Cardiac muscle cell (in vitro differentiated cells and primary cell): ENCODE measurements around the gene IPO11. TPM values are rescaled to one million over a fixed set of nuclear protein-coding genes. Genes with fewer than 3 reads are reported as not detected.
"Not testable (repeated sequence)": the region's sequence is repeated elsewhere in the genome, so short reads cannot be mapped to it uniquely, and the experiment has no call there.

Experiments
- DNase-seq, 2 donors: peaks; one replicate each; pipeline versions ENCODE4 v3.0.0 to v3.0.0-alpha.2; 2010 to 2017; ENCODE audit warnings: low read depth in 1 of 2, low spot score in 1 of 2
- H3K27ac ChIP-seq: fragments of 200-600 bp; sonication (generic); 2 replicates; pipeline ENCODE4 v1.5.1; 2016
- H3K27me3 ChIP-seq: fragments of 200-600 bp; sonication (generic); 2 replicates; pipeline ENCODE4 v1.6.0; 2016; ENCODE audit warnings: control low read depth
- H3K36me3 ChIP-seq: fragments of 200-600 bp; sonication (generic); 2 replicates; pipeline ENCODE4 v1.5.1; 2016; ENCODE audit warnings: control low read depth
- H3K4me1 ChIP-seq: fragments of 200-600 bp; sonication (generic); 2 replicates; pipeline ENCODE4 v1.8.1; 2017; ENCODE audit warnings: low read depth, mild to moderate bottlenecking, mixed run types
- H3K4me3 ChIP-seq: fragments of 200-600 bp; sonication (generic); 2 replicates; pipeline ENCODE4 v1.5.1; 2016; ENCODE audit warnings: mild to moderate bottlenecking
- H3K9me3 ChIP-seq: fragments of 200-600 bp; sonication (generic); 2 replicates; pipeline ENCODE4 v1.5.1; 2017; ENCODE audit warnings: low read depth, mild to moderate bottlenecking, control low read depth
- polyA plus RNA-seq: library from polyadenylated mRNA; unstranded; fragments of >200 nt; fragmentation: Nextera tagmentation; extraction: Ambion mirVana; gene quantifications from 2 replicates; pipeline ENCODE4 v1.2.1, GENCODE V29; 2016
- total RNA-seq: library from RNA; depleted of rRNA; stranded (reverse); fragments of >200 nt; gene quantifications from 2 replicates; pipeline ENCODE4 v1.2.3, GENCODE V29; 2016
- TF ChIP-seq, protein P1 (sequence below): IDR thresholded peaks from 2 replicates; pipeline ENCODE4 v1.5.1; 2012; ENCODE audit warnings: low read depth, mild to moderate bottlenecking, low read length

IPO11 gene
- total and polyA plus RNA-seq, 2 experiments from 2014 or later = 11.6 to 17.9 TPM

DNA sequence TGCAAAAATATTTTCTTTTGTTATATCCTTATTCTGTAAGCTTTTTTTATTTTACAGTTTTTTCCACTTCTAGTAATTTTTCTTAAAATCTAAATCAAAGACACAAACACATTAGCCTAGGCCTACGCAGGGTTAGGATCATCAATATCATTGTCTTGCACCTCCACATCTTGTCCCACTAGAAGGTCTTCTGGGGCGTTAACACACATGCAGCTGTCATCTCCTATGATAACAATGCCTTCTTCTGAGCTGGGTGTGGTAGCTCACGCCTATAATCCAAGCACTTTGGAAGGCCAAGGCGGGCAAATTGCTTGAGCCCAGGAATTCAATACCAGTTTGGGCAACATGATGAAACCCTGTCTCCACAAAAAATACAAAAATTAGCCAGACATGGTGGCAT is 87.2 kb downstream of the IPO11 start:
- Histone ChIP-seq H3K36me3 (peaks cover 6% of the 10 kb centered on the region), H3K9me3 (no peaks in the 10 kb centered on the region), H3K4me3 (no peak overlapping the region), H3K4me1 (no peaks in the 10 kb centered on the region), H3K27ac (no peak overlapping the region), H3K27me3 (no peaks in the 10 kb centered on the region)
- DNase-seq = no peak
- TF ChIP-seq, protein P1, sequence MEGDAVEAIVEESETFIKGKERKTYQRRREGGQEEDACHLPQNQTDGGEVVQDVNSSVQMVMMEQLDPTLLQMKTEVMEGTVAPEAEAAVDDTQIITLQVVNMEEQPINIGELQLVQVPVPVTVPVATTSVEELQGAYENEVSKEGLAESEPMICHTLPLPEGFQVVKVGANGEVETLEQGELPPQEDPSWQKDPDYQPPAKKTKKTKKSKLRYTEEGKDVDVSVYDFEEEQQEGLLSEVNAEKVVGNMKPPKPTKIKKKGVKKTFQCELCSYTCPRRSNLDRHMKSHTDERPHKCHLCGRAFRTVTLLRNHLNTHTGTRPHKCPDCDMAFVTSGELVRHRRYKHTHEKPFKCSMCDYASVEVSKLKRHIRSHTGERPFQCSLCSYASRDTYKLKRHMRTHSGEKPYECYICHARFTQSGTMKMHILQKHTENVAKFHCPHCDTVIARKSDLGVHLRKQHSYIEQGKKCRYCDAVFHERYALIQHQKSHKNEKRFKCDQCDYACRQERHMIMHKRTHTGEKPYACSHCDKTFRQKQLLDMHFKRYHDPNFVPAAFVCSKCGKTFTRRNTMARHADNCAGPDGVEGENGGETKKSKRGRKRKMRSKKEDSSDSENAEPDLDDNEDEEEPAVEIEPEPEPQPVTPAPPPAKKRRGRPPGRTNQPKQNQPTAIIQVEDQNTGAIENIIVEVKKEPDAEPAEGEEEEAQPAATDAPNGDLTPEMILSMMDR = no peak

DNA sequence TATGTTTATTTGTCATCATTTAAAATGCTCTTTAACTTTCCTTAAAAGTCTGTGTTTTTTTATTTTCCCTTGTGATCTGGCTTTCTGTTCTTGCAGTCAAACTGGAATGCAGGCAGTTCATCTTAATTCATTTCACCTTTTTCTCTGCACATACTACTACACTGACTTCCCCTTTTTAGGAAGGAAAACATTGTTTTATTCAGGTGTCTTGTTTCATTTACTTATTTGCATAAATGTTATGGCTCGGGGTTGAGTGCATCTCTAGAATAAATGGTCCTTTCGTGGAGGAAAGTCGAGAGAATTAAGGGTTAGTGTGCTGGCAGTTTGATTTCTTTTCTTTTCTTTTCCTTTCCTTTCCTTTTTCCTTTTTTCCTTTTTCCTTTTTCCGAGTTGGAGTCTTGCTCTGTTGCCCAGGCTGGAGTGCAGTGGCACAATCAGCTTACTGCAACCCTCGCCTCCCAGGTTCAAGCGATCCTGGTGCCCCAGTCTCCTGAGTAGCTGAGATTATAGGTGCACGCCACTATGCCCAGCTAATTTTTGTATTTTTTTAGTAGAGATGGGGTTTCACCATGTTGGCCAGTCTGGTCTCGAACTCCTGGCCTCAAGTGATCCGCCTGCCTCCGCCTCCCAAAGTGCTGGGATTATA is 90.0 kb downstream of the IPO11 start:
- Histone ChIP-seq H3K36me3 (peaks cover 7% of the 10 kb centered on the region), H3K4me1 (no peaks in the 10 kb centered on the region), H3K27ac (no peak overlapping the region), H3K9me3 (no peaks in the 10 kb centered on the region), H3K27me3 (no peaks in the 10 kb centered on the region), H3K4me3 (no peak overlapping the region)
- TF ChIP-seq, protein P1 = no peak
- no peak for DNase-seq

DNA sequence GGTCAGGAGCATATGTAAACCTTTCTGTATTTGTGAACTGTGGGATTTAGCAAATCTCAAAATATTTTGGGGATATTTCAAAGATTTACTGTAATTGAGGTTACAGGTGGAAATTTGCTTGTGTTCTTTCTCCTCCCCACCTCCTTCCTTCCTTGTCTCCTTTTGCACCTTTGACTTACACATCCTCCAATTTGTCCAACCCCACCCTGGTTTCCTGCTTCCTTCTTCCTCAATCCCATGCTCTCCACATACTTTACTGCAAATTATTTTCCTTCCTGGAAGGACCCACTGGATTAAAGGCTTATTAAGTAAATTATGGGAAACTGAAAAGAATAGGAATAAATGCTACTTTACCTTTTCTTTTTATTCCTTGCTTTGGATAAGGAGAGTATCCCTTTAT is 91.6 kb downstream of the IPO11 start:
- H3K27ac ChIP-seq = no peak overlapping the region
- H3K4me1 ChIP-seq = no peaks in the 10 kb centered on the region
- TF ChIP-seq, protein P1 = no peak
- H3K27me3 ChIP-seq = no peaks in the 10 kb centered on the region
- DNase-seq = no peak
- H3K36me3 ChIP-seq = peaks cover 7% of the 10 kb centered on the region
- no peaks in the 10 kb centered on the region for H3K9me3 ChIP-seq
- H3K4me3 ChIP-seq = no peak overlapping the region

DNA sequence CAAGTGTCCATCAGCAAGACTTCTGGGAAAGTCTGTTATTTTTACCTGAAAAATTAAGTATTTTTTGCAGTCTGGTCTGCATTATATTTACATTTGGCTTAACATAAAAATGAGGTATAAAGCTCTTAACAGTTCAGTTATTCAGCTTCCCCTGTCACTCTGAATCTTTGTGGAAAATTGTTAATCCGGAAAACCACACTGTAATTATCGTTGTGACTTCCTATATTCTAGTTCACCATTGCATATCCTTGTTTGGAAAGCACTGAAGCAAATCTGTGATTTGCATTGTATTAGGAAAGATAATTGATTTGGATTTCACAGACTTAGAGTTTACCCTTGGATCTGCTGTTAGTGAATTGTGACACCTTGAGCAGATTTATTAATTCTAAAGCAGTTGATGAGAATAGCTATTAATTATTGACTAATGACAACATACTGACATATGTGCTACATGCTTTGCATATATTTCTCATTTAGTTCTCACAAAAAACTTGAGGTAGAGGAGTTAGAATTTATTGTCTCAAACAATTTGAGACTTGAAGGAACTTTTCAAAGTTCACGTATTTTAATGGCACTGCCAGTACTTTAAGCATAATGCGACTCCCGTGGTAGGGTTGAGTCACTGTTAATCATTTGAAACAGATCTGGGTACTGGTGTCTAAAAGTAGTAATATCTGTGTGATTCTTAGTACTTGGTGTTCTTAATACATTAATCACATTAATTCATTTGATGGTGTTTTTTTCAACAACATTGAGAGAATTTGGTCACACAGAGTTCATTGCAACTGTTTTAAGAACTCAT is 94.3 kb downstream of the IPO11 start:
- Histone ChIP-seq H3K4me3 (no peak overlapping the region), H3K36me3 (peaks cover 7% of the 10 kb centered on the region), H3K27ac (no peak overlapping the region), H3K27me3 (no peaks in the 10 kb centered on the region), H3K9me3 (no peaks in the 10 kb centered on the region), H3K4me1 (no peaks in the 10 kb centered on the region)
- TF ChIP-seq, protein P1 = no peak
- no peak for DNase-seq

DNA sequence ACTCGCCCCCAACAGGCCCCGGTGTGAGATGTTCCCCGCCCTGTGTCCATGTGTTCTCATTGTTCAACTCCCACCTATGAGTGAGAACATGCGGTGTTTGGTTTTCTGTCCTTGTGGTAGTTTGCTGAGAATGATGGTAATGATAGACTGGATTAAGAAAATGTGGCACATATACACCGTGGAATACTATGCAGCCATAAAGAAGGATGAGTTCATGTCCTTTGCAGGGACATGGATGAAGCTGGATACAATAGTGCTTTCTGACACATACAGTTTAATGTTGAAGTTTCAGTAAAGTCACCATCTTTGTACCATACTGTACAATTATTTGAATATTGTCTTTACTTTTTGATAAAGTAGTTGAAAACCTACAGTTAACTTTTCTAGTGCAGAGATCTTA is 96.2 kb downstream of the IPO11 start:
- not testable (repeated sequence) for H3K27me3 ChIP-seq, H3K9me3 ChIP-seq, H3K27ac ChIP-seq, DNase-seq, H3K36me3 ChIP-seq, H3K4me3 ChIP-seq, H3K4me1 ChIP-seq

DNA sequence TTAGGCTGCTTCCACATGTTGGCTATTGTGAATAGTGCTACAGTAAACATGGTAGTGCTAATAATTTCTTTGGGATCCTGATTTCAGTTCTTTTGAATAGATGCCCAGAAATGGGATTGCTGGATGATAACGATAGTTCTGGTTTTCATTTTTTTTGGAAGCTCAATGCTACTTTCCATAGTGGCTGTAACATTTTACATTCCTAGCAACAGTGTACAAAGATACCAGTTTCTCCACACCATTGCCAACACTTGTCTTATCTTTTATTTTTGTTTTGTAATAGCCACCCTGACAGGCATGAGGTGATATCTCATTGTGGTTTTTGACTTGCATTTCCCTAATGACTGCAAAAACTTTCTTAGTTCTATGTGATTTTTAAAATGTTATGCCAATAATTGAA is 97.2 kb downstream of the IPO11 start:
- H3K36me3 ChIP-seq = peaks cover 7% of the 10 kb centered on the region
- TF ChIP-seq, protein P1 = no peak
- no peaks in the 10 kb centered on the region for H3K9me3 ChIP-seq
- peak in 1 of 2 donors; percentile 81 for DNase-seq
- no peaks in the 10 kb centered on the region for H3K4me1 ChIP-seq
- H3K27me3 ChIP-seq = no peaks in the 10 kb centered on the region
- no peak overlapping the region for H3K27ac ChIP-seq
- no peak overlapping the region for H3K4me3 ChIP-seq

DNA sequence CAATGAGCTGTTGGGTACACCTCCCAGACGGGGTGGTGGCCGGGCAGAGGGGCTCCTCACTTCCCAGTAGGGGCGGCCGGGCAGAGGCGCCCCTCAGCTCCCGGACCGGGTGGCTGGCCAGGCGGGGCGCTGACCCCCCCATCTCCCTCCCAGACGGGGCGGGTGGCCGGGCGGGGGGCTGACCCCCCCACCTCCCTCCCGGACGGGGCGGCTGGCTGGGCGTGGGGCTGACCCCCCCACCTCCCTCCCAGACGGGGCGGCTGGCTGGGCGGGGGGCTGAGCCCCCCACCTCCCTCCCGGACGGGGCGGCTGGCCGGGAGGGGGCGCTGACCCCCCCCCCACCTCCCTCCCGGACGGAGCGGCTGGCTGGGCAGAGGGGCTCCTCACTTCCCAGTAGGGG is 100.5 kb downstream of the IPO11 start:
- DNase-seq, H3K4me1 ChIP-seq, H3K36me3 ChIP-seq, H3K27me3 ChIP-seq, H3K27ac ChIP-seq, H3K4me3 ChIP-seq, H3K9me3 ChIP-seq: not testable (repeated sequence)
